Neuron (in vitro differentiated cells): ENCODE data around the gene GLIS1.

Source experiments
- H2AFZ ChIP-seq: one replicate; pipeline ENCODE4 v1.6.1; 2013; ENCODE audit warnings: low read depth, mild to moderate bottlenecking, inconsistent platforms, low read length, moderate library complexity
- H3K27me3 ChIP-seq: one replicate; pipeline ENCODE4 v1.6.1; 2013; ENCODE audit warnings: low read length; ENCODE audit not compliant: insufficient read depth
- H3K36me3 ChIP-seq: one replicate; pipeline ENCODE4 v1.6.1; 2013; ENCODE audit warnings: low read length; ENCODE audit not compliant: insufficient read depth
- H3K4me1 ChIP-seq: one replicate; pipeline ENCODE4 v1.6.1; 2013; ENCODE audit warnings: low read length; ENCODE audit not compliant: insufficient read depth
- H3K4me3 ChIP-seq: 2 replicates; pipeline ENCODE4 v1.5.1; 2013; ENCODE audit warnings: mild to moderate bottlenecking, low read length, moderate library complexity
- H3K9me3 ChIP-seq: one replicate; pipeline ENCODE4 v1.6.1; 2013; ENCODE audit warnings: low read length

Gene GLIS1

GRCh38 chr1:53722025-53722424 is 16.9 kb downstream of the GLIS1 start:
- H3K9me3 ChIP-seq, result no peaks in the 10 kb centered on the region
- no peak overlapping the region for H2AFZ ChIP-seq
- peaks cover 13% of the 10 kb centered on the region for H3K27me3 ChIP-seq
- no peak overlapping the region for H3K4me3 ChIP-seq
- H3K4me1 ChIP-seq, result no peaks in the 10 kb centered on the region
- H3K36me3 ChIP-seq, result no peaks in the 10 kb centered on the region

GRCh38 chr1:53721088-53721487 is 17.9 kb downstream of the GLIS1 start:
- Histone ChIP-seq H3K4me1 (no peaks in the 10 kb centered on the region), H3K27me3 (peaks cover 15% of the 10 kb centered on the region), H3K9me3 (no peaks in the 10 kb centered on the region), H2AFZ (no peak overlapping the region), H3K4me3 (no peak overlapping the region), H3K36me3 (no peaks in the 10 kb centered on the region)

- no peak overlapping the region for H3K4me3 ChIP-seq
- H3K36me3 ChIP-seq, result no peaks in the 10 kb centered on the region
- peaks cover 13% of the 10 kb centered on the region for H3K27me3 ChIP-seq
- no peak overlapping the region for H2AFZ ChIP-seq
- H3K4me1 ChIP-seq, result no peaks in the 10 kb centered on the region
- no peaks in the 10 kb centered on the region for H3K9me3 ChIP-seq
Observed at GRCh38 chr1:53719469-53719868, 19.5 kb downstream of the GLIS1 start.

- Histone ChIP-seq H3K36me3 (no peaks in the 10 kb centered on the region), H3K4me3 (no peak overlapping the region), H3K4me1 (no peaks in the 10 kb centered on the region), H3K9me3 (no peaks in the 10 kb centered on the region), H3K27me3 (peaks cover 13% of the 10 kb centered on the region), H2AFZ (no peak overlapping the region)
Observed at GRCh38 chr1:53718443-53718842, 20.5 kb downstream of the GLIS1 start.

GRCh38 chr1:53717025-53717804 is 21.7 kb downstream of the GLIS1 start:
- Histone ChIP-seq H2AFZ (no peak overlapping the region), H3K4me1 (no peaks in the 10 kb centered on the region), H3K27me3 (peaks cover 13% of the 10 kb centered on the region), H3K4me3 (no peak overlapping the region), H3K9me3 (no peaks in the 10 kb centered on the region), H3K36me3 (no peaks in the 10 kb centered on the region)

- Histone ChIP-seq H3K4me3 (no peak overlapping the region), H3K27me3 (peaks cover 18% of the 10 kb centered on the region), H3K4me1 (no peaks in the 10 kb centered on the region), H2AFZ (no peak overlapping the region), H3K9me3 (no peaks in the 10 kb centered on the region), H3K36me3 (no peaks in the 10 kb centered on the region)
Observed at GRCh38 chr1:53716150-53716549, 22.8 kb downstream of the GLIS1 start.

- no peak overlapping the region for H3K4me3 ChIP-seq
- H2AFZ ChIP-seq, result no peak overlapping the region
- H3K9me3 ChIP-seq, result no peaks in the 10 kb centered on the region
Observed at GRCh38 chr1:53715478-53715877, 23.5 kb downstream of the GLIS1 start.

GRCh38 chr1:53712276-53712675 is 26.7 kb downstream of the GLIS1 start:
- no peak overlapping the region for H3K4me3 ChIP-seq
- peaks cover 10% of the 10 kb centered on the region for H3K27me3 ChIP-seq
- H3K4me1 ChIP-seq, result no peaks in the 10 kb centered on the region
- H2AFZ ChIP-seq, result no peak overlapping the region
- no peaks in the 10 kb centered on the region for H3K9me3 ChIP-seq
- H3K36me3 ChIP-seq, result no peaks in the 10 kb centered on the region

More at GRCh38 chr1:53715478-53715877, 23.5 kb downstream of the GLIS1 start:
- Histone ChIP-seq H3K36me3 (no peaks in the 10 kb centered on the region), H3K27me3 (peaks cover 18% of the 10 kb centered on the region), H3K4me1 (no peaks in the 10 kb centered on the region)

- H3K4me1 ChIP-seq, result no peaks in the 10 kb centered on the region
- H3K36me3 ChIP-seq, result no peaks in the 10 kb centered on the region
- no peak overlapping the region for H3K4me3 ChIP-seq
- no peaks in the 10 kb centered on the region for H3K9me3 ChIP-seq
- no peak overlapping the region for H2AFZ ChIP-seq
- H3K27me3 ChIP-seq, result peaks cover 19% of the 10 kb centered on the region
Observed at GRCh38 chr1:53710584-53710983, 28.4 kb downstream of the GLIS1 start.

GRCh38 chr1:53708687-53709086 is 30.3 kb downstream of the GLIS1 start:
- H3K9me3 ChIP-seq, result no peaks in the 10 kb centered on the region
- H3K36me3 ChIP-seq, result no peaks in the 10 kb centered on the region
- H2AFZ ChIP-seq, result no peak overlapping the region
- no peak overlapping the region for H3K4me3 ChIP-seq
- H3K27me3 ChIP-seq, result peaks cover 37% of the 10 kb centered on the region
- H3K4me1 ChIP-seq, result no peaks in the 10 kb centered on the region

GRCh38 chr1:53706356-53706755 is 32.6 kb downstream of the GLIS1 start:
- H2AFZ ChIP-seq, result no peak overlapping the region
- H3K4me3 ChIP-seq, result no peak overlapping the region
- peaks cover 38% of the 10 kb centered on the region for H3K27me3 ChIP-seq
- no peaks in the 10 kb centered on the region for H3K4me1 ChIP-seq
- H3K36me3 ChIP-seq, result no peaks in the 10 kb centered on the region
- no peaks in the 10 kb centered on the region for H3K9me3 ChIP-seq

GRCh38 chr1:53705446-53706096 is 33.4 kb downstream of the GLIS1 start:
- H3K36me3 ChIP-seq, result no peaks in the 10 kb centered on the region
- no peaks in the 10 kb centered on the region for H3K4me1 ChIP-seq
- H3K4me3 ChIP-seq, result no peak overlapping the region
- H3K9me3 ChIP-seq, result no peaks in the 10 kb centered on the region
- peaks cover 38% of the 10 kb centered on the region for H3K27me3 ChIP-seq
- H2AFZ ChIP-seq, result no peak overlapping the region

- Histone ChIP-seq H3K4me3 (no peak overlapping the region), H3K36me3 (no peaks in the 10 kb centered on the region), H3K4me1 (no peaks in the 10 kb centered on the region), H3K27me3 (peaks cover 38% of the 10 kb centered on the region), H3K9me3 (no peaks in the 10 kb centered on the region), H2AFZ (no peak overlapping the region)
Observed at GRCh38 chr1:53704804-53705445, 34.0 kb downstream of the GLIS1 start.
